Stomach (tissue), 4 donors: ENCODE data around the gene TEAD2.

Experiments used
- CTCF ChIP-seq, 7 experiments: fragments of 450-650 bp in 4 of 7; fragments of 200-600 bp in 3 of 7; sonication (generic) in 3 of 7; IDR thresholded peaks; one replicate each; pipeline ENCODE4 v1.5.1; 2016 to 2019; ENCODE audit warnings: antibody characterized with exemption in 7 of 7, control low read depth in 2 of 7, mild to moderate bottlenecking in 1 of 7
- EP300 ChIP-seq: sonication (generic); formaldehyde crosslinking; IDR thresholded peaks from one replicate; pipeline ENCODE4 v1.6.1; 2017; ENCODE audit warnings: antibody characterized with exemption
- POLR2A ChIP-seq, 4 donors: fragments of 450-650 bp; IDR thresholded peaks; one replicate each; pipeline ENCODE4 v1.6.1; 2016; ENCODE audit warnings: antibody characterized with exemption in 4 of 4, control low read depth in 2 of 4, mild to moderate bottlenecking in 1 of 4, moderate library complexity in 1 of 4
- POLR2AphosphoS5 ChIP-seq, 3 donors: sonication (generic); formaldehyde crosslinking; IDR thresholded peaks; one replicate each; pipeline ENCODE4 v1.6.1; 2016; ENCODE audit warnings: antibody characterized with exemption in 3 of 3

DNA sequence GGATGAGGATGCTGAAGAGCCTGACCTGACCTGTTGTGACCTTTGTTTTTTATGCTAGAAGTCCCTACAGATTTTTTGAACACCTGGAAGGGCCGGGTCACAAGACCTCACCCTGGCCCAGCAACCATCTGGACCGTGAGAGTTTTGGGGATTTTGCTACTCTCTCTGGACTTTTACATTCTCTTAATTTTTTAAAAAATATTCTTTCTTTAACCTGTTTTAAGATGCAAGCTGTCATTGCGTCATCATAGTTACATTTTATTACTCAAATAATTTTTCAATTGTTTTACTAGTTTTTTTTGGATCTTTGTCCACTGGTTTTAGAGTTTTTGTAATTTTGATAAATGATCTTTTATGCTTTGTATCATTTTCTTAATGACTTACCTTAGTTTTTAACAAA, 9.0 kb upstream of the TEAD2 start:
- TF ChIP-seq CTCF (IDR thresholded peaks at IDR 0.05), result no peak
- no peak for TF ChIP-seq POLR2AphosphoS5 (IDR thresholded peaks at IDR 0.05)
- no peak for TF ChIP-seq POLR2A (IDR thresholded peaks at IDR 0.05)
- TF ChIP-seq EP300, result no peak
